Neural crest cell (in vitro differentiated cells): ENCODE results near the gene TLE5. TPM values are rescaled to one million over a fixed set of nuclear protein-coding genes. Genes with fewer than 3 reads are reported as not detected.

ENCODE experiments used
- DNase-seq: peaks from one replicate; pipeline ENCODE4 v3.0.0; 2021; ENCODE audit warnings: low read depth, mixed read lengths, low spot score
- H3K27ac Mint-ChIP-seq: one replicate; pipeline ENCODE4 v1.8.0; 2021; ENCODE audit warnings: mild to moderate bottlenecking, mixed read lengths; ENCODE audit not compliant: unreplicated experiment
- H3K27me3 Mint-ChIP-seq: 2 replicates; pipeline ENCODE4 v1.8.0; 2021; ENCODE audit warnings: low read depth, mild to moderate bottlenecking, mixed read lengths
- H3K36me3 Mint-ChIP-seq: 2 replicates; pipeline ENCODE4 v1.8.0; 2021; ENCODE audit warnings: low read depth, mild to moderate bottlenecking, mixed read lengths
- H3K4me1 Mint-ChIP-seq: 2 replicates; pipeline ENCODE4 v1.8.0; 2021; ENCODE audit warnings: mixed read lengths
- H3K4me3 Mint-ChIP-seq: one replicate; pipeline ENCODE4 v1.8.0; 2021; ENCODE audit warnings: mild to moderate bottlenecking, mixed read lengths
- H3K9me3 Mint-ChIP-seq: 2 replicates; pipeline ENCODE4 v1.8.0; 2021; ENCODE audit warnings: mixed read lengths
- total RNA-seq: library from RNA; stranded (reverse); gene quantifications from 2 replicates; pipeline ENCODE4 v1.2.1, GENCODE V29; 2021
- TF ChIP-seq, protein P1 (sequence below): fragments of 200-600 bp; sonication (generic); conservative IDR thresholded peaks from 2 replicates; pipeline ENCODE4 v1.5.0; 2021; ENCODE audit warnings: antibody characterized with exemption, mild to moderate bottlenecking

TLE5 gene
- total RNA-seq, 1 donor from 2014 or later: 247 TPM

DNA sequence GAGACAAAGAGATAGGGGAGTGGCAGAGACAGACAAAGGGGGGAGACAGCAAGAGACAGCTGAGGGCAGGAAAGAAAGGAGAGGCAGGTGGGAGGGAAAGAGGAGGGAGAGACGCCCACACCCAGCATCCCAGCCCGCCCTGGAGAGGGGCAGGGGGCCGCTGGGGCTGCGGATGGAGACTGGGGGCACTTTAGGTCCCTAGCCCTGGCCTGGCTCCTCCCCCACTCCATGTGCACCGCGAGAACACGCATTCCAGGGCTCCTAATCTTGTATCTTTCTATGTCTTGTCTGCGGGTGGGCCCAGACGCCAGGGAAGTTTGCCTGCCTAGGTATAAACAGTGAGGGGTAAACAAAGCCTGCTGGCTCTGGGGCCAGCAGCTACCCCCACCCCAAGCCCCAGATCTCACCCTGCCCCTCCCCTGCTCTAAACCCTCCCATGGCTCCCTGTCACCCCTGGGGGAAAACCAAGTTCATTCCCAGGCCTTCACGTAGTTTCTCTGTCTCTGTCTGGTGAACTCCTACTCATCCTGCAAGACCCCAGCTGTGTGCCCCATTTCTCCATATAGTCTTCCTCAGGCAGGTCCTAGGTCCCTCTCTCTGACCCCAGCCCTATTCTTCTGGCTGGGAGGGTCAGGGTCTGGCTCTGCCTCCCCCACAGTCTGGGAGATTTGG lies 5.7 kb downstream of the TLE5 start:
- Mint-ChIP-seq H3K27me3 (no peaks in the 10 kb centered on the region), H3K4me1 (peaks cover 14% of the 10 kb centered on the region), H3K4me3 (peak overlapping the region; percentile 29)

DNA sequence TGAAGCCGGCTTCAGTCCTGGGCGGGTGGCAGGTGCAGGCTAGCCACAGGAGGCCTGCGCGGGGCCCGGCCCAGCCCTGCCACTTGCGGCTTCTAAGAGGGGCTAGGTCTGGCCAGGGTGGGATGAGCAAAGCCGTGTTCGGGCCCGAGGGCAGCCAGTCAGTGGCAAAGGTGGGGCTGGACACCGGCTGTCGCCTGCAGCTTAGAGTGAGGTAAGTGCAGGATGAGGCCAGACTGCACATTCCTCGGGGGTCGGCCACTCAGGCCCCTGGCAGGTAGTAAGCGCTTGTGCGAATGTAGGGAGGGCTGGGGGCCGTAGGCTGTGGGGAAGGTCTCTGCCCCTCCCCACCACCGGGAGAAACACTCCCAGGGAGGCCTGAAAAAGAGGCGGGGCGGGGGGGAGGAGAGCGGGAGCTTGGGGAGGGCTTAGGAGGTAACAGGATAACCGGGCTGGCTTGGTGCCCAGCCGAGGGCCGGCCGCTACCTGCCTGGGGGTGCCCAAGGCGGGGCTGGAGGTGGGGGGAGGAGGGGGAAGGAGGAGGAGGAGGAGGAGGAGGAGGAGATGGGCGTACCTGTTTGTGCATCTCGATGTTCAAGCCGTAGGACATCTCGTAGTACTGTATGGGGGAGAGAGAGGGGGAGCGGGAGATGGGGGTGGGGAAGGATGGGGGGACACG lies 6.4 kb downstream of the TLE5 start:
- Mint-ChIP-seq H3K9me3 (no peaks in the 10 kb centered on the region), H3K27ac (no peak overlapping the region), H3K4me3 (no peak overlapping the region), H3K36me3 (peaks cover 5% of the 10 kb centered on the region), H3K4me1 (peaks cover 13% of the 10 kb centered on the region), H3K27me3 (no peaks in the 10 kb centered on the region)
- DNase-seq: no peak
- TF ChIP-seq, protein P1, sequence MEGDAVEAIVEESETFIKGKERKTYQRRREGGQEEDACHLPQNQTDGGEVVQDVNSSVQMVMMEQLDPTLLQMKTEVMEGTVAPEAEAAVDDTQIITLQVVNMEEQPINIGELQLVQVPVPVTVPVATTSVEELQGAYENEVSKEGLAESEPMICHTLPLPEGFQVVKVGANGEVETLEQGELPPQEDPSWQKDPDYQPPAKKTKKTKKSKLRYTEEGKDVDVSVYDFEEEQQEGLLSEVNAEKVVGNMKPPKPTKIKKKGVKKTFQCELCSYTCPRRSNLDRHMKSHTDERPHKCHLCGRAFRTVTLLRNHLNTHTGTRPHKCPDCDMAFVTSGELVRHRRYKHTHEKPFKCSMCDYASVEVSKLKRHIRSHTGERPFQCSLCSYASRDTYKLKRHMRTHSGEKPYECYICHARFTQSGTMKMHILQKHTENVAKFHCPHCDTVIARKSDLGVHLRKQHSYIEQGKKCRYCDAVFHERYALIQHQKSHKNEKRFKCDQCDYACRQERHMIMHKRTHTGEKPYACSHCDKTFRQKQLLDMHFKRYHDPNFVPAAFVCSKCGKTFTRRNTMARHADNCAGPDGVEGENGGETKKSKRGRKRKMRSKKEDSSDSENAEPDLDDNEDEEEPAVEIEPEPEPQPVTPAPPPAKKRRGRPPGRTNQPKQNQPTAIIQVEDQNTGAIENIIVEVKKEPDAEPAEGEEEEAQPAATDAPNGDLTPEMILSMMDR: no peak

More for the DNA sequence above, 5.7 kb downstream of the TLE5 start:
- DNase-seq: no peak
- H3K27ac Mint-ChIP-seq: no peak overlapping the region
- no peaks in the 10 kb centered on the region for H3K9me3 Mint-ChIP-seq
- TF ChIP-seq, protein P1: no peak
- peaks cover 5% of the 10 kb centered on the region for H3K36me3 Mint-ChIP-seq

DNA sequence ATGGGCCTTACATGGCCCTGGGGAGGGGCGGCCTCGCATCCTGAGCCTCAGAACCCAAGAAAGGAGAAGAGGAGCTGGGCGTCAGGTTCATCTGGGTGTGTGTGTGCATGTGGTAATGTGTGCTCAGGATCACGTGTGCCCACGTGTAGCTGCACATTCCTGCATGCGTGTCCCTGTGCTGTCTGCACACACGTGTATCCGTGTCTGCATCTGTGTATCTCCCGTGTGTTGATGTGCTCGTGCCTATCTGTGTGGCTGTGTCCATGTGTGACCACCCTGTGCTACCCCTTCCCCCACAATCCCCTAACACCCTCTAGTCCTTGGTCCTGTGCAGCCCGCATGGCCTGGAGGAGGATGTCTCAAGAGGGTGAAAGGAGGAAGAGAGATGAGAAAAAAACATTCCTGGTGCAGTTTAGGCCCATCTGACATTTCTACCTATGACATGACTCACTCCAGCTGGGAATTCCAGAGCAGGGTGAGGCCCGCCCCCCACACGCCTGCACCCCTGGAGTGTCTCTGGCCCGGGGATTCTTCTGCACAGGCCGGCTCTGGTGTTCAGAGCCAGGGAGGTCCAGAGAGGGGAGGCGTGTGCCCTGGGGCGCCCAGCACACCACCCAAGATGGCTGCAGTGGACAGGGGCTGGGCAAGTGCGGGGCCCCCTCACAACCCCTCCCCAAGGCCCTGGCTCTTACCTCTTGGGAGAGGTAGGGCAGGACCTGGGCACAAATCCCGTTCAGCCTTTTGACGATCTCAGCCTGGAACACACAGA lies 7.1 kb downstream of the TLE5 start:
- Mint-ChIP-seq H3K27ac (no peak overlapping the region), H3K27me3 (no peaks in the 10 kb centered on the region), H3K4me3 (peak overlapping the region; percentile 2), H3K9me3 (no peaks in the 10 kb centered on the region), H3K4me1 (peaks cover 8% of the 10 kb centered on the region), H3K36me3 (peaks cover 5% of the 10 kb centered on the region)
- no peak for DNase-seq
- TF ChIP-seq, protein P1: no peak

DNA sequence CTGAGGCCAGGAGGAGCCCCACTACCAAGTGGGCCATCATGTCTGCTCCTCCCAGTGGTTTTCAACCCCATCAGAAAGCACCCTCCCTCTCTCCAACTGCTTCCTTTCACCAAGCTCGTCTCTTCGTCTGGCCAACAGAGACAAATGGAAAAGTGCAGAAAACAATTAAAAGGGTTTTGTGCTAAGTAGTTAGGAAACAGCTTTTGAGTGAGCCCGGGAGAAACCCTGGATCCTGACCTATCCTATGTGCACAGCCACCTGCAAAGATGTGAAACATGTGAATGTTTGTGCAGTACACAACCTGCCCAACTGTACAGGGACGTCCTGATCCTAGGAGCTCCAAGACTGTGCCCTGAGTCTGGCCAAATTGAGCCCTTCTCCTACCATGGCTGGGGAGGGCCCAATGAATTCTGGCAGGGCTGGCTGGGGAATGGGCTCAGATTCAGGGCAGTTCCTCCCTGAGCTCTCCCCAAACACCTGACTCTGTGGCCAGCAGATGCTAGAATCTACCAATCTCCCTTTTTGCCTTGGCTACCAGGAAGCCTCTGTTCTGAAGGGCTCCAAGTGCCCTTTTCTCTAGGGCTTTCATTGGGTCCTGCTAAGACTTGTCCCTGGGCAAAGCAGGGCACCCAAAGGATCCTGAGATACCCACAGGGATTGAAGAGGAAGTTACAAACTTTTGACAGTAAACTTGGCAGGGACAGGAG lies 7.9 kb downstream of the TLE5 start:
- H3K4me3 Mint-ChIP-seq: peak overlapping the region; percentile 2
- H3K36me3 Mint-ChIP-seq: peaks cover 5% of the 10 kb centered on the region
- no peak overlapping the region for H3K27ac Mint-ChIP-seq
- no peaks in the 10 kb centered on the region for H3K9me3 Mint-ChIP-seq
- DNase-seq: no peak
- TF ChIP-seq, protein P1: no peak
- peaks cover 8% of the 10 kb centered on the region for H3K4me1 Mint-ChIP-seq
- H3K27me3 Mint-ChIP-seq: no peaks in the 10 kb centered on the region

DNA sequence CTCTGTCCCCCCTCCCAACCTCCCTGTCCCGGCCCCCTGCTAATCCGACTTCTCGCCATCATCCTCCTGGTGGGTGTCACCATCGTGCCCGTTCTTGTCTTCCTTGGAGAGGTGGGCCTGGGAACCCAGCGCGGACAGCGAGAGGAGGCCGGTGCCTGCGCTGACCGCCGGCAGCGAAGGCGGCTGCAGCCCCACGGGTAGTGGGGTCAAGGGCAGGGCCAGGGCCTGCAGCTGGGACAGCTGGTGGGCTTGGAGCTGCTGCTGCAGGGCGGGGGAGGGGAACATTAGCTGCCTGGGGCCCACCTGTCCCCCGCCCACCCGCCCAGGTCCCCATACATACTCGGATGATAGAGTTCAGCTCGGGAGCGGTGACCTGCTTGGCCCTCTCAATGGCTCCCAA lies 8.5 kb downstream of the TLE5 start:
- no peak for DNase-seq
- peaks cover 6% of the 10 kb centered on the region for H3K27me3 Mint-ChIP-seq
- TF ChIP-seq, protein P1: no peak
- H3K27ac Mint-ChIP-seq: no peak overlapping the region
- H3K36me3 Mint-ChIP-seq: peaks cover 5% of the 10 kb centered on the region
- H3K9me3 Mint-ChIP-seq: no peaks in the 10 kb centered on the region
- H3K4me3 Mint-ChIP-seq: no peak overlapping the region
- peaks cover 8% of the 10 kb centered on the region for H3K4me1 Mint-ChIP-seq
